ENCODE results near the gene HAUS3.
"Not testable (repeated sequence)": the region's sequence is repeated elsewhere in the genome, so short reads cannot be mapped to it uniquely, and the experiment has no call there.

The HAUS3 gene

GRCh38 chr4:2218436-2218835, 23.5 kb downstream of the HAUS3 start:
- no peak for DNase-seq

DNA sequence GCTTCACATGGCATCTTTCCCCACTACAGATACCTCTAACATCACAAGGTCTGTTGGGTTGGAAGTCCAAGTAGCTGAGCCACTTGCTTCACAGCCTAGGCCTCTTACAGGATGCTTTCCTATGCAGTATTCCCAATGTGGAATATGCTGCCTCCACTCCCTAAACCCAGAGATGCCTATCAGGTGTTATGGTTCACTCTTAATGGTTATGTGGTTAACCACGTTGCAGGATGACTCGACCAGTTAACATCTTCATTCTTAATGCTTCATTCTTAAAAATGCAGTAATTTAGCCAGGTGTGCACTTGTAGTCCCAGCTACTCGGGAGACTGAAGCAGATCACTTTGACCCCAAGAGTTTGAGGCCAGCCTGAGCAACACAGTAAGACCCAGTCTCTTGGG, 24.2 kb downstream of the HAUS3 start:
- DNase-seq = no peak

GRCh38 chr4:2212831-2213230, 29.1 kb downstream of the HAUS3 start:
- no peak for DNase-seq

DNA sequence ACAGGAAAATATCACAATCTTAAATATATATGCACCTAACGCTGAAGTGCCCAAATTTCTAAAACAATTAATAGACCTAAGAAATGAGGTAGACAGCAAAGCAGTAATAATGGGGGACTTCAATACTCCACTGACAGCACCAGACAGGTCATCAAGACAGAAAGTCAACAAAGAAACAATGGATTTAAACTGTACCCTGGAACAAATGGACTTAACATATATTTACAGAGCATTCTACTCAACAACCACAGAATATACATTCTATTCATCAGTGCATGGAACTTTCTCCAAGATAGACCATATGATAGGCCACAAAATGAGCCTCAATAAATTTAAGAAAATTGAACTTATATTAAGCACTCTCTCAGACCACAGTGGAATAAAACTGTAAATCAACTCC, 39.1 kb downstream of the HAUS3 start:
- not testable (repeated sequence) for DNase-seq

- no peak for DNase-seq
Measured at GRCh38 chr4:2194496-2194895, 47.4 kb downstream of the HAUS3 start.

- DNase-seq = no peak
Measured at GRCh38 chr4:2193326-2193725, 48.6 kb downstream of the HAUS3 start.

- DNase-seq = no peak
Measured at GRCh38 chr4:2186865-2187172, 55.1 kb downstream of the HAUS3 start.

- no peak for DNase-seq
Measured at GRCh38 chr4:2186133-2186864, 55.6 kb downstream of the HAUS3 start.

GRCh38 chr4:2183394-2183793, 58.5 kb downstream of the HAUS3 start:
- no peak for DNase-seq

DNA sequence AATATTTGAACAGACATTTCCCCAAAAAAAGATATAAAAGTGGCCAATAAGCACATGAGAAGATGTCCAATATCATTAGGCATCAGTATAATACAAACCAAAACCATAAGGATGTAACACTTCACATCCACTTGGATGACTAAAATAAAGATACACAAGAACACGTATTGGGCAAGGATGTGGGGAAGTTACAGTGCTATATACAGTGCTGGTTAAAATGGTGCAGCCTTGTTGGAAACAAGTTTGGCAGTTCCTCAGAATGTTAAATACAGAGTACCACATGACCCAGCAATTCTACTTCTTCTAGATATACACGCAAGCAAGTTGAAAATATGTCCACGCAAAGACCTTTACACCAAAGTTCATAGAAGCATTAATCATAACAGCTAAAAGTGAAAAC, 58.9 kb downstream of the HAUS3 start:
- no peak for DNase-seq

- DNase-seq = no peak
Measured at GRCh38 chr4:2180410-2180809, 61.5 kb downstream of the HAUS3 start.

DNA sequence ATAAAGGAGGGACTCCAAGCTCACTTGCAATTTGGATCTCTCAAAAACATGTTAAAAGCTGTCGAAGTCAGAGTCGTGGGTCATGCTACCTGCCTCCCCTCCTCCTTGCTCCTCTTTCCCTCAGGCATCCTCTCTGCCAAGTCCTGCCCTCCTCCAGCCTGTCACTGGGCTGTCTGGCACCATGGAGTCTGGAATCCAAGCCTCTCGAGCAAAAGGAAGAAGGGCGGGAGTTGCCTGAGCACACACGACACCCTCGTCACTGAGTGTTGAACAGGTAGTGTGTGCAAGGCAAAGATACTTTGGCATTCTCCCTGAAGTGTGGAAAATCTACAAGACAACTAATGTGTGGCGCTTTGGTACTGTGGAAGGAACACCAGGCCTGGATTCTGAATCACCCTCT, 62.2 kb downstream of the HAUS3 start:
- no peak for DNase-seq

DNA sequence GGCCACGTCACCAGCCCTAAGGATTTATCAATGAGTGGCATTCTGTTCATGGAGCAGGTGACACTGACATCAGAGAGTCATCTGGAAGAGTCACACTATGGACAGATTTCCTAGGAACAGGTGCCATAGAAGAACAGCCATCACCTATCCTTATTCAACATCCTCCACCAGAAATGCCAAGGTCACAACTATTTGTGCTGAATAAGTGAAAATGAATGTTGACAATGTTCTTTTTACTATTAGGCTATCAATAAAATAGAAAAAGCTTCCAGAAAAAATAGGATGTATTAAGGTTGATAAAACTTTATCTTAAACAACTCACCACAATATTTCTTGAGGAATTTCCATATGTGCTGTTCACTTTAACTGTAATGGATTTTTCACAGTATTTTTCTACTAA, 62.9 kb downstream of the HAUS3 start:
- no peak for DNase-seq
